CD14-positive monocyte (primary cell): ENCODE results near the gene KLF13. TPM values are rescaled to one million over a fixed set of nuclear protein-coding genes. Genes with fewer than 3 reads are reported as not detected.

ENCODE experiments used
- DNase-seq, 3 donors: peaks; one replicate each; pipeline ENCODE4 v3.0.0-alpha.2; 2011 to 2022
- H2AFZ ChIP-seq: 2 replicates; pipeline ENCODE4 v1.6.0; 2012; ENCODE audit warnings: mild to moderate bottlenecking, low read depth, low read length, inconsistent platforms; ENCODE audit not compliant: insufficient read depth, poor library complexity, severe bottlenecking
- H3K27ac ChIP-seq, 2 donors: 1 replicate in 1 of 2; 2 replicates in 1 of 2; pipeline ENCODE4 v1.5.1; 2012 to 2013; ENCODE audit warnings: low read length in 2 of 2, control low read depth in 1 of 2, inconsistent platforms in 1 of 2, low read depth in 1 of 2, mild to moderate bottlenecking in 1 of 2
- H3K27me3 ChIP-seq, 2 donors: one replicate each; pipeline versions ENCODE4 v1.6.0 to v1.6.1; 2011 to 2013; ENCODE audit warnings: low read length in 2 of 2; ENCODE audit not compliant: control insufficient read depth in 2 of 2, insufficient read depth in 2 of 2
- H3K36me3 ChIP-seq, 2 donors: replicated peaks in 1 of 2; 1 replicate in 1 of 2; 2 replicates in 1 of 2; pipeline versions ENCODE4 v1.5.1 to v1.6.1; 2012 to 2013; ENCODE audit warnings: low read length in 2 of 2, control low read depth in 1 of 2, inconsistent platforms in 1 of 2, mild to moderate bottlenecking in 1 of 2; ENCODE audit not compliant: insufficient read depth in 2 of 2, control insufficient read depth in 1 of 2
- H3K4me1 ChIP-seq, 2 donors: 1 replicate in 1 of 2; 2 replicates in 1 of 2; pipeline versions ENCODE4 v1.5.1 to v1.6.1; 2012 to 2013; ENCODE audit warnings: low read length in 2 of 2, control low read depth in 1 of 2, inconsistent platforms in 1 of 2, mild to moderate bottlenecking in 1 of 2, moderate library complexity in 1 of 2; ENCODE audit not compliant: insufficient read depth in 2 of 2, control insufficient read depth in 1 of 2
- H3K4me2 ChIP-seq: replicated peaks from 2 replicates; pipeline ENCODE3; 2012; ENCODE audit warnings: low read length, moderate library complexity, mild to moderate bottlenecking; ENCODE audit not compliant: poor library complexity, severe bottlenecking; ENCODE audit errors: extremely low read depth
- H3K4me3 ChIP-seq, 3 experiments: fragments of 200-600 bp in 1 of 3; sonication (generic) in 1 of 3; replicated peaks in 1 of 3; 1 replicate in 2 of 3; 2 replicates in 1 of 3; pipeline ENCODE4 v1.5.1; 2011 to 2013; ENCODE audit warnings: low read length in 3 of 3, mild to moderate bottlenecking in 3 of 3, control low read depth in 2 of 3, low read depth in 2 of 3, inconsistent platforms in 1 of 3, moderate library complexity in 1 of 3
- H3K79me2 ChIP-seq: 2 replicates; pipeline ENCODE4 v1.6.0; 2012; ENCODE audit warnings: mild to moderate bottlenecking, control low read depth, inconsistent platforms, low read length, moderate library complexity; ENCODE audit not compliant: insufficient read depth
- H3K9ac ChIP-seq: 2 replicates; pipeline ENCODE4 v1.6.0; 2017; ENCODE audit warnings: low read length, mild to moderate bottlenecking; ENCODE audit not compliant: insufficient read depth, poor library complexity, severe bottlenecking
- H3K9me3 ChIP-seq, 2 donors: replicated peaks in 1 of 2; 1 replicate in 1 of 2; 2 replicates in 1 of 2; pipeline versions ENCODE4 v1.5.1 to v1.6.1; 2012 to 2013; ENCODE audit warnings: low read length in 2 of 2, control low read depth in 1 of 2; ENCODE audit not compliant: control insufficient read depth in 1 of 2, insufficient read depth in 1 of 2
- H4K20me1 ChIP-seq: 2 replicates; pipeline ENCODE4 v1.6.0; 2012; ENCODE audit warnings: mild to moderate bottlenecking, low read length, control low read depth, moderate library complexity; ENCODE audit not compliant: insufficient read depth
- H3K27ac Mint-ChIP-seq, 7 donors: one replicate each; pipeline ENCODE4 v1.8.0; 2020; ENCODE audit warnings: mild to moderate bottlenecking in 7 of 7, mixed read lengths in 7 of 7, moderate library complexity in 6 of 7, inconsistent platforms in 2 of 7
- H3K27me3 Mint-ChIP-seq, 3 donors: one replicate each; pipeline ENCODE4 v1.8.0; 2021 to 2022; ENCODE audit warnings: low read depth in 3 of 3, mild to moderate bottlenecking in 3 of 3, mixed read lengths in 3 of 3, moderate library complexity in 3 of 3, inconsistent platforms in 1 of 3
- H3K36me3 Mint-ChIP-seq, 2 donors: one replicate each; pipeline ENCODE4 v1.8.0; 2020; ENCODE audit warnings: mixed read lengths in 2 of 2, inconsistent platforms in 1 of 2, mild to moderate bottlenecking in 1 of 2
- H3K4me1 Mint-ChIP-seq: one replicate; pipeline ENCODE4 v1.8.0; 2020; ENCODE audit warnings: mild to moderate bottlenecking, mixed read lengths
- H3K4me3 Mint-ChIP-seq, 2 donors: one replicate each; pipeline ENCODE4 v1.8.0; 2020; ENCODE audit warnings: mild to moderate bottlenecking in 2 of 2, mixed read lengths in 2 of 2, moderate library complexity in 1 of 2
- H3K9me3 Mint-ChIP-seq, 7 donors: one replicate each; pipeline ENCODE4 v1.8.0; 2020 to 2022; ENCODE audit warnings: mixed read lengths in 7 of 7, mild to moderate bottlenecking in 6 of 7, moderate library complexity in 6 of 7, inconsistent platforms in 2 of 7
- WGBS: methylation state at CpG from one replicate; pipeline ENCODE4 v1.1.5; 2013; ENCODE audit warnings: missing lambda C conversion rate; ENCODE audit not compliant: insufficient coverage; 5-methylcytosine and 5-hydroxymethylcytosine counted together
- intact Hi-C, 2 donors: fragments of 100-400 bp; cut with micrococcal nuclease; formaldehyde crosslinking; loops; one replicate each; pipeline versions ENCODE4 v1.15.0 to v1.15.1; 2023
- polyA plus RNA-seq, 3 donors: library from polyadenylated mRNA; depleted of rRNA in 1 of 3; unstranded in 2 of 3; stranded (reverse) in 1 of 3; fragments of 300-500 nt in 2 of 3; fragments of >200 nt in 1 of 3; fragmentation: Illumina TruSeq in 2 of 3; gene quantifications; 1 replicate in 2 of 3; 2 replicates in 1 of 3; pipeline ENCODE4 v1.2.3, GENCODE V29; 2012 to 2021
- TF ChIP-seq, protein P1 (sequence below): fragments of 200-600 bp; IDR thresholded peaks from one replicate; pipeline ENCODE4 v1.8.0; 2022; ENCODE audit warnings: antibody characterized with exemption, mild to moderate bottlenecking

KLF13 gene
- polyA plus RNA-seq, 3 donors = 22.5 to 121 (median 28.0) TPM

DNA sequence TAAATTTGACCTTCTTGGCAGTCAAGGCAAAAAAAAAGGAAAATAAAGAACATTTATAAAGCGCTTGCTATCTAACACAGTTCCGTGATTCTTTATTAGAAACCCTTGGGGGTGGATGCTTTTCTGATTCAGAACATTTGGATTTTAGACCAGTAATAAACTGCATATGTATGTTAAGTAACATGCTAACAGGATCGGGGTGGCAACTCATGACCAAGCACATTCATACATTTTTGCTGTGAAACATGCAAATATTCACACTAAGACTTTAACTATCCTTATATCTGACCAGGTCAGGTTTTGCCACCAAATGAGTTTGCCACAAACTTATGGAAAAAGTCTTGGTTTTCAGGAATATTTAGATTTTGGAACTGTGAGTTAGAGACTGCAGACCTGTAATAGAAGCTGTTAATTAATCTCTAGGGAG, 30.4 kb upstream of the KLF13 start:
- no peak overlapping the region for H3K9ac ChIP-seq
- peaks cover 20 to 23% of the 10 kb centered on the region in 2 donors for H3K4me1 ChIP-seq
- peaks cover 30% of the 10 kb centered on the region for H3K4me1 Mint-ChIP-seq
- H3K4me3 Mint-ChIP-seq = no peak overlapping the region
- H3K36me3 ChIP-seq = no peaks in the 10 kb centered on the region
- DNase-seq = no peak
- H3K36me3 Mint-ChIP-seq = no peaks in the 10 kb centered on the region
- no peaks in the 10 kb centered on the region for H4K20me1 ChIP-seq
- no CpG with 5 or more reads among the region's 3 CpGs for WGBS
- H3K79me2 ChIP-seq = no peaks in the 10 kb centered on the region
- no peaks in the 10 kb centered on the region for H3K9me3 ChIP-seq
- H3K4me3 ChIP-seq = no peak overlapping the region
- no peak overlapping the region for H2AFZ ChIP-seq
- intact Hi-C loops = no loop called here
- H3K4me2 ChIP-seq = no peak overlapping the region
- no peaks in the 10 kb centered on the region for H3K27me3 ChIP-seq
- H3K27ac Mint-ChIP-seq = no peak overlapping the region
- TF ChIP-seq, protein P1, sequence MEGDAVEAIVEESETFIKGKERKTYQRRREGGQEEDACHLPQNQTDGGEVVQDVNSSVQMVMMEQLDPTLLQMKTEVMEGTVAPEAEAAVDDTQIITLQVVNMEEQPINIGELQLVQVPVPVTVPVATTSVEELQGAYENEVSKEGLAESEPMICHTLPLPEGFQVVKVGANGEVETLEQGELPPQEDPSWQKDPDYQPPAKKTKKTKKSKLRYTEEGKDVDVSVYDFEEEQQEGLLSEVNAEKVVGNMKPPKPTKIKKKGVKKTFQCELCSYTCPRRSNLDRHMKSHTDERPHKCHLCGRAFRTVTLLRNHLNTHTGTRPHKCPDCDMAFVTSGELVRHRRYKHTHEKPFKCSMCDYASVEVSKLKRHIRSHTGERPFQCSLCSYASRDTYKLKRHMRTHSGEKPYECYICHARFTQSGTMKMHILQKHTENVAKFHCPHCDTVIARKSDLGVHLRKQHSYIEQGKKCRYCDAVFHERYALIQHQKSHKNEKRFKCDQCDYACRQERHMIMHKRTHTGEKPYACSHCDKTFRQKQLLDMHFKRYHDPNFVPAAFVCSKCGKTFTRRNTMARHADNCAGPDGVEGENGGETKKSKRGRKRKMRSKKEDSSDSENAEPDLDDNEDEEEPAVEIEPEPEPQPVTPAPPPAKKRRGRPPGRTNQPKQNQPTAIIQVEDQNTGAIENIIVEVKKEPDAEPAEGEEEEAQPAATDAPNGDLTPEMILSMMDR = no peak
- peaks cover 1 to 6% (median 4%) of the 10 kb centered on the region in 3 donors for H3K27me3 Mint-ChIP-seq
- no peak overlapping the region for H3K27ac ChIP-seq
- H3K9me3 Mint-ChIP-seq = peaks cover 0 to 4% (median under 1%) of the 10 kb centered on the region in 7 donors

DNA sequence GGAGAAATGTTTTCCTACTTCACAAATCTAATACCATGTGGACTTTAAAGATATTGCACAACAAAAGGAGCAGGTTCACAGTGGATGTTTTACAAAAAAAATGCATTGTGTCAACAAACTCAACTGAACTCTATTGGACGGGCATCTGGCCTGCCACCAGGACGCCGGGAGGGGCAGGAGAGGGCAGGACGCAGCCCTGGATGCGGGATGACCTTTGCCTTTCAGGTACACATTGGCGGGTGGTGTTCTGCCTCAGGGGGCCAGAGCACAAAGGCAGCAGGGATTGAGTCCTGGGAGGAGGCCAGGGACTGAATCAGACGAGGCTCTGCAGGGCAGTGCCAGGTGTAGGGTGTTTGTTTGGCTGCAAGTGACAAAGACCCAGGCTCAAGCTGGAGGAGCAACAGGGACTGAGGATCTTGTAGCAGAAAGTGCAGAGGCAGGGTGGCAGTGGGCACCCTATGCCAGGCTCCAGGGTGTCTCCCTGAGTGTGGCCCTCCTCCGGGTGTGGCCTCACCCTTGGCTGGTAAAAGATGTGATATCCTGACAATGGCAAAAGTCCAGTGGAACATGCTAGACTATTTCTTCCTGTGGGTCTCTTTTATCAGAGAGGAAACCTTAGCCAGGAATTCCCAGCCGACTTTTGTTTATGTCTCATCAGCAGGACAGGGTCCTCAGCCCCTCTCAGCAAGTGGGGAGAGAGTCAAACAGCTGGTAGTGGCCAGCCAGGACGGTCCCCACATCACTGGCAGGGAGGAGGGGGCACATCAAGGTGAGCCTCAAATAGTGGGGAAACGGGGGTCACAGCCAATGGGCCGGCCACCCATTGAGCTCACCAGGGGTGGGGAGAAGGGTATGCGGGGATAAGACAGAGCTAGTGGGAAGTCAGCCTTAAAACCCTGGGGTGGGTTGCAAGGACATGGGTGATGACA, 29.7 kb upstream of the KLF13 start:
- Mint-ChIP-seq H3K4me3 (no peak overlapping the region), H3K27ac (peak overlapping the region in 2 of 7 donors; percentile 26 to 63), H3K9me3 (peaks cover 0 to 2% (median 0%) of the 10 kb centered on the region in 7 donors), H3K27me3 (peaks cover 0 to 6% (median 3%) of the 10 kb centered on the region in 3 donors), H3K4me1 (peaks cover 30% of the 10 kb centered on the region), H3K36me3 (no peaks in the 10 kb centered on the region)
- no peak overlapping the region for H2AFZ ChIP-seq
- no peak for DNase-seq
- no peaks in the 10 kb centered on the region for H3K36me3 ChIP-seq
- H3K9ac ChIP-seq = no peak overlapping the region
- no peak overlapping the region for H3K4me3 ChIP-seq
- H3K79me2 ChIP-seq = no peaks in the 10 kb centered on the region
- peaks cover 20 to 24% of the 10 kb centered on the region in 2 donors for H3K4me1 ChIP-seq
- no peaks in the 10 kb centered on the region for H4K20me1 ChIP-seq
- 94% methylated on average over 13 of the region's 13 CpGs for WGBS
- no peaks in the 10 kb centered on the region for H3K9me3 ChIP-seq
- H3K4me2 ChIP-seq = no peak overlapping the region
- TF ChIP-seq, protein P1 = no peak
- no peak overlapping the region for H3K27ac ChIP-seq
- no peaks in the 10 kb centered on the region for H3K27me3 ChIP-seq
- intact Hi-C loops = no loop called here
